NCI-H345 (cell line): ENCODE measurements around the gene TMEM126A.

ENCODE experiments used
- DNase-seq: peaks from one replicate; lab custom pipeline; 2025; lab: John Stamatoyannopoulos, UW

Gene TMEM126A

DNA sequence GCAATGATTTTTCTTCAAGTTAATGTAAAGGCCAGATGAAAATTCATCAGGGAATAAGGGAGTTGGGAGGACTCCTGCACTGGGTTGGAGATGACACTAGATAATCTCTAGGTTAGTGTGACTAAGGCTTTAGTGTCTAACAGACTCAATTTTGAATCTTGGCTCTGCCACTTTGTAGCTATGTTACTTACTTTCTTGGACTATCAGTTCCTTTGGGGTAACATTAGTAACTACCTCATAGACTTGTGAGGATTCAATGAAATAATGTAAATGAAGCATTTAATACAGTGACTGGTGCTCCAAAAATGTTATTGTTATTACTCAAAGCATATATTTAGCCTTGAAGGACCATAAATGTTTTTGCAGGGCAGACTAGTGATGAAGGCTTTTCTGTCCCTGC lies 47.8 kb downstream of the TMEM126A start:
- DNase-seq = no peak

DNA sequence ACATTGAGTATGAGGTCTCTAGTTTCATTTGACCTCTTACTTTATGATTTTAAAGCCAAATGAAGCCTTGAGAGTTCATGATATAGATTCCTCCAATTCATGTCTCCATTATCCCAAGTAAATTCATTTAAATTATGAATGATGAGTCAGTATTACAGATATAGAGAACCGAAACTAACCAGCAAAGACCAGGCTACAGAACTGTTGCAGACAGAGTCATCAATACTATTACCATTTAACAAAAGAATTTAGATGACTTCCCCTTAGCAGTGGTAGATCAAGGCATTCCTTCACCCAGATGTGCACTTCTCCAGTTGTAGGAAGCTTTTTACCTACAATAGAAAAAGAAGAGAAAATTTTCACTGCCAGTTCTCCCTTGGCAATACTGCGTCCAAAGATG lies 50.0 kb downstream of the TMEM126A start:
- DNase-seq = no peak

DNA sequence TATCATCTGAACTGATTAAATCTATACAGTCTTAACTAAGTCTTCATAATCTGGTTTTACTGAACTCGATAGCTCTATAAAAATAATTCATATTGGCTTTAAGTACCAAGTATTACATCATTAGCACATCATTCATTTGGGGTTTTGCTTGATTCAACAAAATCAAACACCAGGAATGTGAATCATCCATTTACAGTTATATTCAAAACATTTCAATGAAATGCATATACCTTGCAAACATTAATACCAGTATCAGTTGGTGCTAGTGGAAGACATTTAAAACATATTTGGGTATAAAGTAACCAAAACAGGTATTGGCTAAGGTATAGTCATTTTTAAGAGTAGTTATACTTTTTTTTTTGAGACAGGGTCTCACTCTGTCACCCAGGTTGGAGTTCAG lies 50.4 kb downstream of the TMEM126A start:
- DNase-seq = no peak

DNA sequence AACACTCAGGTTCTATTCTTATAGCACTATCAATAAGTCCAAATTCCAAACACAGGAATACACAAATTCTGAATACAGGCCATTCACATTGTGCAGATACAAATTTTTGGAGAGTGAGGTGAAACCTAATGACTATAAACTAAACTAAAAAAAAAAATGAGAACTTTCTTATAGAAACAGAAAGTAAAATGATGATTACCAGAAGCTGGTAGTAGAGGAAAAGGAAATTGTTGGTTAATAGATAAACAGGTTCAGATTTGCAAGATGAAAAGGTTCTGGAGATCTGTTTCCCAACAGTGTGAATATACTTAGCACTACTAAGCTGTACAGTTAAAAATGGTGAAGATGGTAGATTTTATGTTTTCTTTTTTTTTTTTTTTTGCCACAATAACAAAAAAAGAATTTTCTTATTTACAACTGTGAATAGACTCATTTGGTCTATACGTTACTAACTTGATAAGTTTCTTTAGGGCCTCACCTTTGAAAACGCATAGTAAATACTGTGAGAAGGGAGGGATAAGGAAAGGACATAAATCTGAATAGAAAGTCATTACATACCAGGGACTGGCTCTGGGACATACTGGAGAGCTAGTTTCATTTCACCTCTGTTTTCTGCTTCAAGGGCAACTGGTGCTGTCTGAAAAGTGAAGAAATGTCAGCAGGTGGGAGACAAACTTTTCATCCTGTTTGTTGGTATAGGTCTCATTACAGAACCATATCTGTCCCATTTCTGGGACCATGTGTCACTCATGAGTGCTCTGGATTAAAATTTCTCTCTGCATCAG lies 52.4 kb downstream of the TMEM126A start:
- no peak for DNase-seq

DNA sequence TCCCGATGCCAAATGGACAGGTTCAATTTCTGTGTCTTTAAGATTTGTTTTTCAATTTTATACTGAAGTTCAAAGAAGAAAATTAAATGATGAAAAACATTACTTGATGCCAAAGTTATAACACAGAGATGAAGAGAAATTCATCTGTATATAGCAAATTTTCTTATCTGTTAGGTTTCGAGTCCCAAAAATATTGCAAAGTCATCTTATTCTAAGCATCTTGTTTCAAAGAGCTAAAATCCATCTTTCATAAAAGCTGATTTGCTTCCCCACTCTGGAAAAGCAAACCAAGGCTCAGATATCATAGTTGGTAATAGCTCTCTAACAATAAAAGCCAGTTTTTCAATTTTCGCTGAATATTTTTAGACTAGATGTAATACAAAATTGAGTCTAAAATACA lies 57.2 kb downstream of the TMEM126A start:
- DNase-seq = no peak

DNA sequence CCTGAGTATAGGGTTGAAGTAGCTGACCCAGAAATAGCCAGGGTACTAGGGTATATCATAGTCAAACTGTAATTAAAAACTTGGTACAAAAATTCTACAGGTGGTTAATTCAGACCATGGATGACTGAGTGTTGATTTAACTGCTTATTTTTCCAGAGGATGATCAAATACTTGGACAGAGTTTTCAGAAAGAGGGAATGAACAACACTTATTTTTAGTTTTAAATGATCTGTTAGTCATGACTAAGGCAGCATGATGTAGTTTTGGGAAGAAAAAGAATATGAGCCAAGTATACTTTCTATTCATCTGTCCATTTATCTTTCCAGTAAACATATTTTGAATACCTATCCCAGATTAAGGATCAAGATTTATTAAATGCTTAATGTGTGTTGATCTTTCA lies 58.0 kb downstream of the TMEM126A start:
- no peak for DNase-seq
